Esophagus muscularis mucosa (tissue), 3 donors: ENCODE measurements around the gene ATP5F1D.

Source experiments
- POLR2AphosphoS5 ChIP-seq, 2 donors: sonication (generic); formaldehyde crosslinking; IDR thresholded peaks; one replicate each; pipeline ENCODE4 v1.6.1; 2017; ENCODE audit warnings: antibody characterized with exemption in 2 of 2
- TF ChIP-seq, protein P1 (sequence below), 3 experiments: fragments of 200-600 bp in 2 of 3; fragments of 450-650 bp in 1 of 3; sonication (generic) in 2 of 3; IDR thresholded peaks; one replicate each; pipeline ENCODE4 v1.5.1; 2017 to 2019; ENCODE audit warnings: antibody characterized with exemption in 3 of 3, mild to moderate bottlenecking in 2 of 3, moderate library complexity in 1 of 3

DNA sequence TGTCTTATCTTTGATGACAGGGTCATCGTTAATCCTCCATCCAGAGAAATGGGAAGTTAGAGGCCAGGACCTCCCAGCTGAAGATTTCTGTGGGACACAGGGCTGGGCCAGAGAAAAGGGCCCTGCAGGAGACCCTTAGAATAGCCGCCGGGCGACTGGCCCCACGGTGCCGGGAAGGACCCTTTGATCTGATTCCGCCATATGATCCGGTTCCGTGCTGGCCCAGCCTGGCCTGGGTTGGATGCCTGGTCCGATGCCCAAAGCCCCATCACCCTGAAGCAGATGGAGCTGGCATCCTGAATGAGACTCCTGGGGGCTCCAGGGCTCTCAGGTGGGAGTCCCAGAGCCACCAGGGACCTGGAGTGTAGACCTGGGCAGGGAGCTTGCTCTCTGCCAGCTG, 42.0 kb upstream of the ATP5F1D start:
- TF ChIP-seq POLR2AphosphoS5 (IDR thresholded peaks at IDR 0.05): no peak
- TF ChIP-seq, protein P1, sequence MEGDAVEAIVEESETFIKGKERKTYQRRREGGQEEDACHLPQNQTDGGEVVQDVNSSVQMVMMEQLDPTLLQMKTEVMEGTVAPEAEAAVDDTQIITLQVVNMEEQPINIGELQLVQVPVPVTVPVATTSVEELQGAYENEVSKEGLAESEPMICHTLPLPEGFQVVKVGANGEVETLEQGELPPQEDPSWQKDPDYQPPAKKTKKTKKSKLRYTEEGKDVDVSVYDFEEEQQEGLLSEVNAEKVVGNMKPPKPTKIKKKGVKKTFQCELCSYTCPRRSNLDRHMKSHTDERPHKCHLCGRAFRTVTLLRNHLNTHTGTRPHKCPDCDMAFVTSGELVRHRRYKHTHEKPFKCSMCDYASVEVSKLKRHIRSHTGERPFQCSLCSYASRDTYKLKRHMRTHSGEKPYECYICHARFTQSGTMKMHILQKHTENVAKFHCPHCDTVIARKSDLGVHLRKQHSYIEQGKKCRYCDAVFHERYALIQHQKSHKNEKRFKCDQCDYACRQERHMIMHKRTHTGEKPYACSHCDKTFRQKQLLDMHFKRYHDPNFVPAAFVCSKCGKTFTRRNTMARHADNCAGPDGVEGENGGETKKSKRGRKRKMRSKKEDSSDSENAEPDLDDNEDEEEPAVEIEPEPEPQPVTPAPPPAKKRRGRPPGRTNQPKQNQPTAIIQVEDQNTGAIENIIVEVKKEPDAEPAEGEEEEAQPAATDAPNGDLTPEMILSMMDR (IDR thresholded peaks at IDR 0.05): no peak
